Posterior cingulate gyrus (tissue), 11 donors: ENCODE data around the gene CCT7.

Experiments used
- DNase-seq, 10 donors: peaks; one replicate each; pipeline versions ENCODE4 v3.0.0 to v3.0.0-alpha.2; 2020 to 2021; ENCODE audit warnings: mixed read lengths in 3 of 10
- intact Hi-C: fragments of 100-400 bp; cut with DNase I; formaldehyde crosslinking; loops from one replicate; pipeline ENCODE4 v1.15.1; 2023

Gene CCT7

DNA sequence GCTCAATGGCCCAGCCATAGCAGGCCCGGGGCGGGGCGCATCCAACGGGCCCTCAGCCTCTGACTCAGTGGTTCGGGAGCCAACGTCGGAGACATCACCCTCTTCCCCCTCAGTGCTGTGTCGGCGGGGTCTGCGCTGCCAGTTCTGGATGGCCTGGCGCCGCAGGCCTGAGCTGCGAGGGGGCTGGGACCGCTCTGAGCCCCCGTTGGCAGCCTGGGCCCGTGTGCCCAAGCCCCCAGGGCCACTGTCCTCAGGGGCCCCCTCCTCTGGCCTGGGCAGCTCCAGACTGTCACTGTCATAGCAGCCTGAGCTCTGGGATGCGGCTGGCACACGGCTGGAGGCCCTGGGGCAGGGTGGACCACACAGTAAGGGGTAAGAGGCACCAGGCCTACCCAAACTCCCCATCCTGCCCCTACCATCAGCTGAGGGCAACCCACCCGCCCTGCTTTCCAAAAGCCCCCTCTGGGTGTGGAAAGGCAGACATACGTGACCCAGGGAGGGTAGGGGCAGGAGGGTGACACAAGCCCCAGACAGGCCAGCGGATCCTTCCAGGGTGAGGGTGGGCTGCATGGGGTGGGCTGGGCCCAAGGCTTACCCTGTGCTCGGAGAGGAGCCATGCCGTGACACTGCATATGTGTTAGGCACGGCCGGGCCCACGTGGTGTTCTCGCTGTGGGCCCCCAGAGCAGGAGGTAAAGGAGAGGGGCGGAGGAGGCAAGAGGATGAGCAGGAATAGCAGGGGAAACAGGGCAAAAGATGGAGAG is 31.4 kb downstream of the CCT7 start:
- intact Hi-C loops, result no loop called here
- peak in 2 of 10 donors; percentile 74 for DNase-seq

DNA sequence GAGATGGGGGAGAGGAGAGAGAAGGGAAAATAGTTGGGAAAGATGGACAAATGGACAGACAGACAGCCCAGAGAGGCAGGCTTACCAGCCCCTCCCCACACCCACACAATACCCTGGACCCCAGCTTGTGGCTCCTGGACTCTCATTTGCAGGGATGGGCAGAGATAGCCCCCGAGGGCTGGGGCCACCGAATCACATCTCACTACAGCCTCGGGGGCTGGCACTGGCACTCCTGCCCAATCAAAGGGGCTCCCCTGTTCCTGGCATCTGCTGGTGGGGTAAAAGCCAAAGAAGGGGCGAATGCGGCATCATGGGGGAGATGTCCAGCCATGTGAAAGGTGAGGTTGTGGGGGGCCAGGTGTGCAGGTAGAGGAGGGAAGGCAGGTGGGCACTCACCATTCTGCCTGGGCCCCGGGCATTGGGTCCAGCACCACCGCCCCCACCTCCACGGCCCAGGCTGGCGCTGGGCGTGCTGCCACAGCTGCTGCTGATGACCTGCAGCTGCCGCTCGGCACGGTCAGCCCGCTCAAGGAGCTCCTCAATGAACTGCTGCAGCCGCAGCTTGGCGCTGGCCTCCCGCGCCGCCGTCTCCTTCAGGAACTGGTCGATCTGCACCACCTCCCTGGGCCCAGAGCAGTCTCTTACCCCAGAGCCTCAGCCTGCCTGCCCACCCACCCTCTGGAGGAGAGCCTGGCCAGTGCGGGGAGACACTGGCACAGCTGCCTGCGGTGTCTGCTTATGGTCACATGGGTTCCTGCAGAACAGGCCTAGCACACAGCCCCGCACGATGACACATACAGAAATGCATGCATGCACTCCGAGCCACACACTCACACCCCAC is 32.2 kb downstream of the CCT7 start:
- intact Hi-C loops, result no loop called here
- peak in 8 of 10 donors; percentile 63 to 96 (median 76) for DNase-seq

DNA sequence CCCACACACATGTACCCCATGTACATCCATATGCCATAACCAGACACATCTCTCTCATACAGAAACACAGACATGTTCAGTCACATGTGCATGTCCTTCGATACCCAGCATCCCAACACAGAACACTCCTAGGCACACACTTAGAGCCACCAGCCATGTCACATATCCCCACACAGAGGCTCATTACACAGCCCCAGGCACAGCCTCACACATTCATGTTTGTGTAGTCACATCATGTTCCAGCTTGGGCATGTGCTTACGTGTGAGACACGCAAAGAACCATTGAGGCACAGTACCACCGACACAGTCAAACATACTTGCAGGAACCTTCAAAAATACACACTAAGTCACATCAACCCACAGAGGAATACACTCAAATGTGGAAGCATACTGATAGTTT is 32.9 kb downstream of the CCT7 start:
- intact Hi-C loops, result no loop called here
- DNase-seq, result no peak

DNA sequence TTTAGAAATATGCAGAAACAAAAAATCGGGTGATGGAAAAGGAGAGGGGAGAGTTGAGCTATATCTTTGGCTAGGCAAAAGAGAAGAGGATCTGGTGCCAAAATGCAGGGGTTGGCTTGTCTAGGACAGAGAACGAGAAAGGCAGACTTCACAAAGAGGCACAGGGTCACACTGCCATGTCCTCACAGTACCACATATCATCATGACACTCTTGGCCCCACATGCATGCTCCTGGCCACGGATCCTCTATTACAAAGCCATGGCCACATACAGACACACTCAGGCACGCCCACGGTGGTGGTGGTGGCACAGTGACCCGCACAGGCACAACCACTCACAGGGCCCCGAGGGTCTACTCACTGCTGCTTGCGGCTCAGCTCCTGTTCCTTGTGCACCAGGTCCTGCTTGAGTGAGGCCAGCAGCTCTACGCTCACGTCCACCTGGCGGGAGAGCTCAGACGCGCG is 34.3 kb downstream of the CCT7 start:
- intact Hi-C loops, result no loop called here
- no peak for DNase-seq

DNA sequence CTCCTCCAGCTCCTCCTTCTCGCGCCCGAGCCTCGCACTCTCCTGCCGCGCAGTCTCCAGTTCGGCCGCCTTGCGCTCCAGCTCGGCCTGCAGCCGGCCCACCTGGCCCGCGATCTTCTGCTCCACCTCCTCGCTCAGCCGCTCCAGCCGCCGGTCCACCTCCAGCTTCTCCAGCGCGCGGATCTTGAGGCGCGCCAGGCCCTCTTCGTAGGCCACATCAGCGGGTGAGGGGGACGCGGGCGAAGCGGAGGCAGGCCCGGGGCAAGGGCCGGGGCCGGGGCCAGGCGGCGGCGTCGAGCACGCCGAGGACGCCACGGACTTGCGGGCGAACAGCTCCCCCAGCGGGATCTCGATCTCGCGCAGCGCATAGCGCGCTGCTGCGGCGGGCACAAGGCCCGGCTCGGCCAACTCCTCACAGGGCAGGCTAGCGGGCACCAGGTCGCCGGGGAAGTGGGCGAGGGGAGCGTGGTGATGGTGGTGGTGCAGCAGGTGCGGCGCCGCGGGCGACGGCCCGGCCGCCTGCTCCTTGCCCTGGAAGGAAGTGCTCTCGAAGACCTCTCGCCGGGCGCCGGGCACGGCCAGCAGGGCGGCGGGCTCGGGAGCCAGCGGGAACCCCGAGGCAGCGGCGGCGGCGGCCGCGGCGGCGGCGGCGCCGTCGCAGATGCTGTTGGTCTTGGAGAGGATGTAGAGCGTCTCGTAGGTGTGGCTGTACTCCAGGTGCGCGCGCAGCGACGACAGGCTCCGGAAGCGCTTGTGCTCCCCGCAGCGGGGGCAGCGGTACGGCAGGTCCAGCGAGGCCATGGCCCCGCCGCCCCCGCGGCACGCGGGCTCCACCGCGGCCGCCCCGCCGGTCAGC is 35.0 kb downstream of the CCT7 start:
- peak in 3 of 10 donors; percentile 54 to 87 (median 83) for DNase-seq
- intact Hi-C loops, result no loop called here

DNA sequence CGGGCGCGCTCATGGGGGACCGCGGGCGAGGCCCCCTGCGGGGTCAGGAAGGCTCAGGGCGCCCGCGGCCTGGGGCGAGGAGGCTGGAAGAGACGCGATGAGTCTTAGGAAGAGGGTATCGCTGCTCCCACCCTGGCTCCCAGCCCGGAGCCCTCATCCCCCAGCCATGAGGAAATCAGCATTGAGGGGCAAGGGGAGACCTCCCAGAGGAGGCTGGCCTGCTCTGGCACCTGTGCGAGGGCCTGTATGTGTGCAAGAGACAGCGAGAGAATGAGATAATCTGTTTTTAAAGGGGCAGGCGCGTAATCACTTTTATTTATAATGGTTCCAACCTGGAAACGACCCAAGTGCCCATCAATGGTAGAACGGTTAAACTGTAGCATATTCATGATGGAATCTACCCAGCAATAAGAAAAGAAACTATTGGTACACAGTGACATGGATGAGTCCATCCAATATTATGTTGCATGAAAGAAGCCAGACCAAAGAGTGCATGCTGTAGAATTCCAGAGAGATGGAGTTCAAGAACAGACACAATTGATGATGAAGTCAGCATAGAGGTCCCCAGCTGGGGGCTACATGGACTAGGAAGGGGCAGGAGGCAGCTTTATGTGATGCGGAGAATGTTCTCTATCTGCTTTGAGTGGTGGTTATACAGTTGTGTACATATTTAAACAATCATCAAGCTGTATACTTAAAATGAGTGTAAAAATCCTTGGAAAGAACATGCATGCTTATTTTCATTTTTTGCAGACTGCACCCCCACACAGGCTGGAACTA is 35.8 kb downstream of the CCT7 start:
- peak in 1 of 10 donors; percentile 75 for DNase-seq
- intact Hi-C loops, result no loop called here

DNA sequence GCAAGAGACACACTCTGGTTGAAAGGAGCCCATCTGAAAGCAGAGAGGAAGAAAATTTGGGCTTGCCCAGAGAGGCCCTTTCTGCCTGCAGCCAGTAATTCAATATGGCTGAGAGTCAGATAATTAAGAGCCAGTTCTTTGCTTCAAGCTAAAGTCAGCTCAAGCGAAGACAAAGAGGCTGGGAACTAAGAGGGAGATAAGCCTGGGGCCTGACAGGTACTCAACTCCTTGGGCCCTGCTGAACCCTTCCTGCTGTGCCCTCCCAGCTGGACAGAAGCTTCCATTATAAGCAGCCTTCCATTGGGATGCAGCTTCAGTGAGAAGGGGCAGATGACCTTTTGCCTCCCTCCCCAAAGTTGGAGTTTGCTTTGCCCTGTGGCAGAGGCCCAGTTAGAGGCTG is 38.2 kb downstream of the CCT7 start:
- DNase-seq, result no peak
- intact Hi-C loops, result no loop called here

DNA sequence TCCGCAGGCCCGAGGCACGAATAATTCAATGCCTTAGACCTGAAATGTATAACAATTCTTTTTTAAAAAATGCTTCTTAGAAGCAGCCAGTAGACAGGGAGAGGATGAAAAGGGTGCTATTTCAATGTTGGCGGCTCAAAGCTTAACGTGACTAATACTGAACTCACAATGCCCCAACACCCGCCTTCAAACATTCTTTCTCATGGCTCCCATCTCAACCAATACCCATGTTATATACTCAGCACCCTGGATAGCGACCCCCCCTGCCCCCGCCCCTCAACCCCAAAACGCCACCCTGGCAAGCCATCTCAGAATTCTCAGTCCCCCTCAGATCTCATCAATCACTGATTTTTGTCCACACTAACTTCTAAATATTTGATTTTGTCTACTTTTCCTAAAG is 45.7 kb downstream of the CCT7 start:
- no peak for DNase-seq
- intact Hi-C loops, result no loop called here

DNA sequence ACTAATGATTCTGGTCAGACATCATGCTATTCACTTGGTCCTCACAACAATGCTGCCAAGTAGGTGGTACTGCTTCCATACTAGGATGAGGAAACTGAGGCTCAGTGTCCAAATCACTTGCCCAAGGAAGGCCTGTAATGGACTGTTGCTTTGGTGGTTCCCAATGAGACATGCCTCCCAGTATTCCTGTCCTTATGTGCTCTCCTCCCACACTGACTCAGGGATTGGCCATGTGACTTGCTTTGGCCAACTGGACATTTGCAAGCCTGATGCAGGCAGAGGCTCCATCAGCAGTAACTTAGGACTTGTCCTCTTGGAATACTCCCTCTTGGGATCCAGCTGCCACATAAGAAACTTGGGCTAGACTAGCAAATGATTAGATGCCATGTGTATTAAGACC is 47.1 kb downstream of the CCT7 start:
- intact Hi-C loops, result no loop called here
- DNase-seq, result no peak

DNA sequence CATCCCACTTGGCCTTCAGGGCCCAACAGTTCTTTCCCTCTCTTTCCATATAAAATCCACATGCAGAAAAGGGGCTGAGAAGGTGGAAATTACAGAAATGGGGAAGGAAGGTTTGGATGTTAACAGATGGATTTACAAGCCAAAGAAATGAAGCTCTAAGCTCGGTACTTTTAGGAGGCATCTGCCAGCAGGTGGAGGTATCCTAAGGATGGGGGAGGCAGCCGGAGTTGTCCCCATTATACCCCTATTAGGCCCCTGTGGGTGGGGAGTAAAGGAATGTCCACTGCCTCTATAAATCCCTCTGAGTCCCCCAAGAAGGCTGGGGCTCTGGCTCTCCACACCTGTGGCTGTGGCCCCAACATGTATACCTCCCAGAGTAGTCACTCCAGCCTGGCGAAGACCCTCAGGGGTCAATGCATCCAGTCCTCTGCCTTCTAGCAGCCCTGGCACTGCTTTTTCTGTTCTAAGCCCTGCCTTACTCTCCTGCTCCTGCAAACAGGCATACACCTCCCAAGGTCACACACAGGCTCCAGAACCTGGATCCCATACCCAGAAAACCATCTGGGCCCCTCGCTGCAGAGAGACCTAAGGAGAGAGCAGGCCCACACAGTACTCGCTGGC is 48.9 kb downstream of the CCT7 start:
- no peak for DNase-seq
- intact Hi-C loops, result no loop called here

DNA sequence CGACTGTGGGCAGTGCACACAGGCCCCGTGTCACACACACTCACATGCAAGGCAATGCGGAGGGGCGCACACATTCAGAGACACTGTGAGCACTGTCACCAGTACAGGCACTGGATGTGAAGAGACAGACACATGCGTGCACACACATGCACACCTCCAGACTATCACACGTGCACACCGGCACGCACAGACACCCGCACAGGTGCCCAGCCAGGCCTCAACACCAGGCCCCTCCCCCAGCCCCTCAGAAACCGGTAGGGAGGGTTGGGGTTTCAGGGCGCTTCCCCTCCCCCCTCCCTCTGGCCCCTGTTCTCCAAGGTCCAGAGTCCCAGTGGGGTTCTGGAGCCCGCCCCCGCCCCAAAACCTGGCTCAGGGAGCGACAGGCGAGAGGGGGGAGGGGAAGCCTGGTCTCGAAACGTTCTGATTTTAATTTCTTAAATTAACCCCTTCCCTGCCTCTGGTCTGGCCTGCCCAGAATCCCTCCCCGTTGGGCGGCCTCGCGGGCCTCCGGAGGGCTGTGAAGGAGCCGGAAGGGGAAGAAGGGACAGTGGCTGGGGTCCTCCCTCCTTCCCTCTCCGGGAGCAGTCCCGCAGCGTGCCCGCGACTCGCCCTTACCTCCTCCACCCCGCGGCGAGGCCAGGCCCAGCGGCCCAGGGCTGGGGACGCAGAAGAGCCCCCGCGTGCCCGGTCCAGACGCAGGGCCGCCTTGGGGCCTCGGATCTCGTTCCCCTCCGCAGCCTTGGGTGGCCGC is 49.6 kb downstream of the CCT7 start:
- peak in 4 of 10 donors; percentile 32 to 87 (median 76) for DNase-seq

DNA sequence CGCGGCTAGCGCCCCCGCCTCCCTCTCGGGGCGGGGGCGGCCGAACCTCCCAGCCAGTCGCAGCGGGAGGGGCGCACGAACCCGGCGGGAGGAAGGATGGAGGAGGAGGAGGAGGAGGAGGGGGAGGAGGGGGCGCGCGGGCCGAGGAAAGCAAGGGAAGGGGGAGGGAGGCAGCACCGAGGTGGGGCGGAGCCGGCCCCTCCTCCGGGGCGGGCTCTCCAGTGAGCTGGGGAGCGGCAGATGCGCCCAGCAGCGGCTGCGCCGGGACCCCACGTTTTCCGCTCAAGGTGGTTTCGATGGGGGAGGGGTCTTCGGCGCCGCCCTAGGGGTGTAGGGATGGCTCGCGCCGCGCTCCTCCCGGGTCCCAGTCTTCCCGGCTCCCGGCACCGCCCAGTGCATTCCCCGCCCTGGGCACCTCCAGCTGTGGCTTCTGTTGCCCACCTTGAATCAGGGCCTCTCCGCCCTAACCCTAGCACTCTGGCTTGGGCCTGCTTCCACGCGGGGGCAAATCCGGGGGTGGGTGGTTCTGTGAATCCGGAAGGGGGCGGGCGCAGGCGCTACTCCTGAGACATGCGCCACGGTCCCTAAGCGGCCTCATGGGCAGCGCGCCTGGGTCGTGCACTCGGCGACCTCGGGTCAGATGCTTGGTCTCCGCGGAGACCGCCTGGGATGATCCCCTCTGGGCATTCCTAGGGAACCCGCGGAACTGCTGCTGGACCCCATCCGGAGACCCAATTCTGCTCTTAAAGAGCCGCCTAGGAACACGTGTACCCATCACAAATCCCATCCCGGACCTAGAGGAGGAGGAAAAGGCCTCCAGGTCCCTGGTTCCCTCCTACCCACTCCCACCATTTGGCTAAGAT is 50.4 kb downstream of the CCT7 start, which contains the start of gene FBXO41:
FBXO41 (minus strand) TSS at position 183 of the 863 bp plus-strand sequence. CDS start 14,848 bp downstream, outside the sequence.
- intact Hi-C loops, result no loop called here
- DNase-seq, result peak in 7 of 10 donors; percentile 49 to 94 (median 71)

More for the DNA sequence above, 49.6 kb downstream of the CCT7 start:
- intact Hi-C loops, result no loop called here

DNA sequence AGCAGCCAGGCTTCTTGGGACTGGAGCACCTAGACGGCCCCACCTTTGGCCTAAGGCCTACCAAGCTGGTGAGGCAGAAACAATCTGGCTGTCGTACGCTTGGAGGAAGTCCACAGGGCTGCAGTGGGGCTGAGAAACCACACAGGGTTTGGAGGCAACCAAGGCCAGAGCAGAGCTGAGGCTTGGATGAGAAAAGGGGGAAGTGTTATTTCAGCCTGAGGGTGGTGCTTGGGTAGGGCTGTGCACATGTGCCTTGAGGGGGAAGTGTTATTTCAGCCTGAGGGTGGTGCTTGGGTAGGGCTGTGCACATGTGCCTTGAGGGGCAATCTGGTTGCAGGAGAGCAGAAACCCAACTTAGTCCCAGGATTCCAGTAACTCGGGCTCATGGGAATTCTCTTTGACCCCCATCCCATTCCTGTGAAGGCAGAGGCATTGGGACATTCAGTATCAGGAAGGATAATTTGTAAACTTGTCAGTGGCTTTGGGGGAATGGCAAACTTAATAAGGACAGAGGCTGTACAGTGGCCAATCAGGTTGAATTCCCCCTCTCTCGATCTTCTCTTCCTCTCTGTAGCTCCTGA is 51.1 kb downstream of the CCT7 start:
- DNase-seq, result peak in 2 of 10 donors; percentile 31 to 86
- intact Hi-C loops, result no loop called here

DNA sequence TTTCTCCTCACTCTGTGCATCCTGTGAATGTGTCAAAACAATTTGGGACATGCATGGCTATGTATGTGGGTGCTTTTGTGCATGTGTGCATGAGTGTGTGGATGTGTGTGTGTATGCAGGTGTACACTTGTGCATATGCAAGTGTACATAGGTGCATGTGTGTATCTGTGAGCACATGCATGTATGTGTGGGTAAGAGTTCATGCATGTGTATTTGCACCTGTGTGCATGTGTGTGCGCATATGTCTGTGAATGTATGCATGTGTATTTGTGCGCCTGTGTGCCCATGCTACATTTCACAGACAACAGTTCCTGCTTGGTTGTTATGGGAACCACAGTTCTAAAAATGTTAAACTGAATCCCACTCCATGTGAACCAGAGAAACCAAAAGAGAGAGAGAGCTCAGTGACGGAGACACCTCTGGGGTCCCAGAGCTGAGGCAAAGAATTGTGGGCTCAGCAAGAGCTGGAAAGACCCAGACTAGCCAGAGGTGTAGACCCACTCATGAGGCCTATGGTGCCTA is 52.1 kb downstream of the CCT7 start:
- intact Hi-C loops, result no loop called here
- no peak for DNase-seq

DNA sequence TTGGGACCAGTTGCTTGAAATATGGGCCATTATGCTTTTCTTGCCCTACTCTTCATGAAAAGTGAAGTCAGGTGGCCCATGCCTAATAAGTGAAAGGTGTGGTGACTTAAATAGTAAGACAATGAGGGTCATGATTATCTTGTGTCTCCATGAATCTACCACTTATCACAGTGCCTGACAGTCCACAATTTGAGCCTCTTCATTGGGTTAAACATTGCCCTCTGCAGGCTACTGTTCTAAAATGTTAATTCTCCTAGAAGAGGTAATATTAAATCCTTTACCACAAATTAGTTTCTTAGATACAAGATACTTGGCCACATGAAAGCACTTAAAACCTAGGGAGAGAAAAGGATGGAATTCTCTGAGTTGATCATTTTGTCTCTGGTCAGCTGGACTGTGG is 55.2 kb downstream of the CCT7 start:
- intact Hi-C loops, result no loop called here
- no peak for DNase-seq

DNA sequence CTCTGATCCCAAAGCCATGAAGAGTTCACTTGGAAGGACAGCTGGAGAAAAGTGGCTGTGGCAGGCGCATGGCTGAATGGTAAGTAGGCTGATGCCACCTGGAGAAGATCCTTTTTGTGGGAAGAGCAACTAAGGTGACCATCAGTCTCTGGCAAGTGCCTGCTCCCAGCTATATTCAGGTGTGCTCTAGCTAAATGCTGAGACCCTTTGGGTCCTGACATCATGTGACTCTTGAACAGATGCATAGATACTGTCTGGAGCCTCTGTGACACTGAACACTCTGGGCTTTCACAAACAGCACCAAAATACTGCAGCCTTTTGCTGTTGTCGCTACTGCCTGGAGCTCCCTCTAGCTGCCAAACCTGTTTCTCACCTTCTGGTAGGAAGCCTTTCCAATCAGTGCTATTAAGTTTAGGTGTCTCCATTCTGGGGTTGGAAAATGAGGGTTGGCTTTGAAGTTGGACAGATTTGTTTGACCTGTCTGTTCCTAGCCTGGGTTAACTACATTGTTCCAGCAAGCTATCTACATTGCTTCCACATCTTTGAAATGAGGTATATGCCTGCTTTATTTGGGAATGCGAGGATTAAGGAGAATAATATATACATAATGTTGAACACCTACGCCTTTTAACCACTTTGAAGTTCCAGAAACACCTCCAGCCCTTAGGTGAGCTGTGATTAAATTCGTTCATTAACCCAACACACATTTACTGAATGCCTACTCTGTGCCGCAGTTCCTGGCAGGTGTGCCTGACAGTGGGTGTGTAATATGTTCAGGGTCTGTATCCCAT is 56.1 kb downstream of the CCT7 start:
- DNase-seq, result peak in 7 of 10 donors; percentile 32 to 92 (median 73)
- intact Hi-C loops, result no loop called here
